HFFc6 (cell line): ENCODE data around the gene SEMA3D. TPM values are rescaled to one million over a fixed set of nuclear protein-coding genes. Genes with fewer than 3 reads are reported as not detected.

ENCODE experiments used
- DNase-seq: peaks from one replicate; pipeline ENCODE4 v3.0.0-alpha.2; 2018
- H3K27ac Mint-ChIP-seq: 2 replicates; pipeline ENCODE4 v1.8.0; 2020; ENCODE audit warnings: mild to moderate bottlenecking, mixed read lengths
- H3K27me3 Mint-ChIP-seq: 2 replicates; pipeline ENCODE4 v1.8.0; 2021; ENCODE audit warnings: mild to moderate bottlenecking, moderate library complexity, mixed read lengths; ENCODE audit not compliant: insufficient read depth
- H3K36me3 Mint-ChIP-seq: 2 replicates; pipeline ENCODE4 v1.8.0; 2021; ENCODE audit warnings: low read depth, mixed read lengths
- H3K4me1 Mint-ChIP-seq: 2 replicates; pipeline ENCODE4 v1.8.0; 2020; ENCODE audit warnings: low read depth, mixed read lengths
- H3K4me3 Mint-ChIP-seq: 2 replicates; pipeline ENCODE4 v1.8.0; 2020; ENCODE audit warnings: mild to moderate bottlenecking, moderate library complexity, mixed read lengths
- H3K9me3 Mint-ChIP-seq: 2 replicates; pipeline ENCODE4 v1.8.0; 2020; ENCODE audit warnings: mild to moderate bottlenecking, mixed read lengths
- CTCF ChIP-seq: fragments of 200-600 bp; sonication (generic); IDR thresholded peaks from 2 replicates; pipeline ENCODE4 v1.5.0; 2021; ENCODE audit warnings: antibody characterized with exemption, mild to moderate bottlenecking
- total RNA-seq, 6 experiments: library from RNA; stranded (reverse); fragmentation: NEBNext Ultra II Directional; extraction: Animal tissue kit (Norgen Biotek cat#: 25700); gene quantifications; 2 replicates in 1 of 6; 3 replicates in 5 of 6; pipeline ENCODE4 v1.2.3, GENCODE V29; 2021

SEMA3D gene
- total RNA-seq, 6 experiments from 2014 or later, result 16.5 to 23.7 (median 22.4) TPM

DNA sequence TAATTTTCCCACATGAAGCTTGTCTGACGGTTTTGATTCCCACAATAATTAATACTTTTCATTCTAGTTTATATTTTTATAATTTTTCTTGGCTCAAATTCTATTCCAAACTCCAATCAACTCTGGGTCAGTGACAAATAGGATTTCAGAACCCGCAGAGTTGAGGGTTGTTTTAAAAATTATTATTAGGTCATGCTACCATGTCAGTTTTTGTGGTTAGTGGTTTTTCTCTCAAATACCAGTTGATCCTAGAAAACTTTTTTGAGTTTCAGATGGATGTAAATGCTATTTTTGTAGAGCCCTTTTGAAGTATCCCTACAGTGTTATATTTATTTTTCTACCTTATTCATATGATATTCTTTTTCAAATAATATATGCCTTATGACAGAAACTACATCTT, 237.4 kb downstream of the SEMA3D start:
- Mint-ChIP-seq H3K4me1 (peaks cover 27% of the 10 kb centered on the region), H3K9me3 (no peaks in the 10 kb centered on the region), H3K4me3 (no peak overlapping the region), H3K36me3 (no peaks in the 10 kb centered on the region), H3K27me3 (no peaks in the 10 kb centered on the region; the same call in 1 of the 2 replicates), H3K27ac (no peak overlapping the region)
- no peak for DNase-seq
- TF ChIP-seq CTCF, result no peak

- H3K27me3 Mint-ChIP-seq, result no peaks in the 10 kb centered on the region; the same call in 1 of the 2 replicates
- DNase-seq, result no peak
Measured at GRCh38 chr7:84949067-84949466, 237.8 kb downstream of the SEMA3D start.

GRCh38 chr7:84948634-84949033, 238.2 kb downstream of the SEMA3D start:
- no peak for DNase-seq
- Mint-ChIP-seq H3K27ac (no peak overlapping the region), H3K4me3 (no peak overlapping the region)

More at GRCh38 chr7:84949067-84949466, 237.8 kb downstream of the SEMA3D start:
- no peaks in the 10 kb centered on the region for H3K36me3 Mint-ChIP-seq
- no peaks in the 10 kb centered on the region for H3K9me3 Mint-ChIP-seq
- peaks cover 27% of the 10 kb centered on the region for H3K4me1 Mint-ChIP-seq
- no peak overlapping the region for H3K4me3 Mint-ChIP-seq
- no peak for TF ChIP-seq CTCF
- no peak overlapping the region for H3K27ac Mint-ChIP-seq

GRCh38 chr7:84946549-84946948, 240.3 kb downstream of the SEMA3D start:
- peaks cover 21% of the 10 kb centered on the region for H3K4me1 Mint-ChIP-seq
- H3K36me3 Mint-ChIP-seq, result no peaks in the 10 kb centered on the region
- H3K9me3 Mint-ChIP-seq, result no peaks in the 10 kb centered on the region
- no peaks in the 10 kb centered on the region; the same call in 1 of the 2 replicates for H3K27me3 Mint-ChIP-seq
- no peak overlapping the region for H3K27ac Mint-ChIP-seq
- no peak overlapping the region for H3K4me3 Mint-ChIP-seq
- no peak for TF ChIP-seq CTCF
- no peak for DNase-seq

More at GRCh38 chr7:84948634-84949033, 238.2 kb downstream of the SEMA3D start:
- H3K9me3 Mint-ChIP-seq, result no peaks in the 10 kb centered on the region
- no peak for TF ChIP-seq CTCF
- H3K4me1 Mint-ChIP-seq, result peaks cover 27% of the 10 kb centered on the region
- no peaks in the 10 kb centered on the region; the same call in 1 of the 2 replicates for H3K27me3 Mint-ChIP-seq
- no peaks in the 10 kb centered on the region for H3K36me3 Mint-ChIP-seq
